ENCODE results near the gene ITGB3.

- TF ChIP-seq POLR2A (IDR thresholded peaks at IDR 0.05), result no peak
- TF ChIP-seq, protein P1, sequence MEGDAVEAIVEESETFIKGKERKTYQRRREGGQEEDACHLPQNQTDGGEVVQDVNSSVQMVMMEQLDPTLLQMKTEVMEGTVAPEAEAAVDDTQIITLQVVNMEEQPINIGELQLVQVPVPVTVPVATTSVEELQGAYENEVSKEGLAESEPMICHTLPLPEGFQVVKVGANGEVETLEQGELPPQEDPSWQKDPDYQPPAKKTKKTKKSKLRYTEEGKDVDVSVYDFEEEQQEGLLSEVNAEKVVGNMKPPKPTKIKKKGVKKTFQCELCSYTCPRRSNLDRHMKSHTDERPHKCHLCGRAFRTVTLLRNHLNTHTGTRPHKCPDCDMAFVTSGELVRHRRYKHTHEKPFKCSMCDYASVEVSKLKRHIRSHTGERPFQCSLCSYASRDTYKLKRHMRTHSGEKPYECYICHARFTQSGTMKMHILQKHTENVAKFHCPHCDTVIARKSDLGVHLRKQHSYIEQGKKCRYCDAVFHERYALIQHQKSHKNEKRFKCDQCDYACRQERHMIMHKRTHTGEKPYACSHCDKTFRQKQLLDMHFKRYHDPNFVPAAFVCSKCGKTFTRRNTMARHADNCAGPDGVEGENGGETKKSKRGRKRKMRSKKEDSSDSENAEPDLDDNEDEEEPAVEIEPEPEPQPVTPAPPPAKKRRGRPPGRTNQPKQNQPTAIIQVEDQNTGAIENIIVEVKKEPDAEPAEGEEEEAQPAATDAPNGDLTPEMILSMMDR (IDR thresholded peaks at IDR 0.05), result no peak
Observed at GRCh38 chr17:47300718-47301117, 47.1 kb downstream of the ITGB3 start.
